ENCODE measurements around the gene CCDC7.

DNA sequence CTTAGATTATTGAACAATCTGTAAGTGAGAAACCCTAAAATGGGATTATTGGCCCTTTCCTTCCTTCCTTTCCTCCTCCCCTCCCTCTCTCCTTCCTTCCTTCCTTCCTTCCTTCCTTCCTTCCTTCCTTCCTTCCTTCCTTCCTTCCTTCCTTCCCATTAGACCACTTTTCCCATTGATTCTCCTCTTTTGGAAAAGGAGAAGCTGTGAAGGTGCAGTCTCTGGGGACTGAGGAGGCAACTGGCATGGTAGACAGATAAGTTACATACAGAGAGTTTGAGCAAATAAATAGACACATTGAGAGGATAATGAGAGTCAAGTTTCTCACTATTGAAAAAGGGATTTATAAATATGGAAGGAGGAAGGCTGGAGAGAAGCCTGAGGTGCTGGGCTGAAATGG lies 45.0 kb upstream of the CCDC7 start:
- no peak for TF ChIP-seq POLR2AphosphoS5 (IDR thresholded peaks at IDR 0.05; ENCODE audit: low read depth, low read length)
- no peak for TF ChIP-seq POLR2A (IDR thresholded peaks at IDR 0.05; ENCODE audit: low read depth, low read length)
- no peak for TF ChIP-seq TAF1 (IDR thresholded peaks at IDR 0.05; ENCODE audit: borderline replicate concordance, low read depth, low read length)

Data from GM12892 (cell line).